K562 (cell line): ENCODE results near the gene TRAPPC5. TPM values are rescaled to one million over a fixed set of nuclear protein-coding genes. Genes with fewer than 3 reads are reported as not detected.
A peak's percentile ranks its signal among the peaks of the same experiment; 100 is the strongest.

ENCODE experiments used
- ARID3A ChIP-seq: IDR thresholded peaks from 2 replicates; pipeline ENCODE4 v1.6.1; 2012; ENCODE audit warnings: low read depth, low read length, improper control_type of control experiment, borderline replicate concordance
- CC2D1A ChIP-seq: fragments of 450-650 bp; IDR thresholded peaks from 2 replicates; pipeline ENCODE4 v1.6.1; 2017; ENCODE audit warnings: mild to moderate bottlenecking
- ELF1 ChIP-seq: fragments of 200-800 bp; sonication (Bioruptor generic); IDR thresholded peaks from 2 replicates; pipeline ENCODE4 v1.6.1; 2016; ENCODE audit warnings: missing genetic modification characterization, missing compliant biosample characterization
- ERF ChIP-seq: fragments of 450-650 bp; formaldehyde crosslinking; IDR thresholded peaks from 2 replicates; pipeline ENCODE4 v1.4.0; 2020; ENCODE audit warnings: mild to moderate bottlenecking, mixed read lengths
- EZH2 ChIP-seq: IDR thresholded peaks from 2 replicates; pipeline ENCODE4 v1.6.1; 2012; ENCODE audit warnings: low read depth, mild to moderate bottlenecking, inconsistent platforms, low read length, borderline replicate concordance
- HES1 ChIP-seq: fragments of 450-650 bp; IDR thresholded peaks from 2 replicates; pipeline ENCODE4 v1.6.1; 2016; ENCODE audit warnings: low read depth, mild to moderate bottlenecking, moderate library complexity
- HIVEP1 ChIP-seq: fragments of 250-450 bp; sonication (Bioruptor Pico); IDR thresholded peaks from 2 replicates; pipeline ENCODE4 v1.4.0; 2020; ENCODE audit warnings: mild to moderate bottlenecking
- IRF2 ChIP-seq: sonication (generic); formaldehyde crosslinking; IDR thresholded peaks from 2 replicates; pipeline ENCODE4 v1.8.1; 2022; ENCODE audit warnings: mild to moderate bottlenecking, missing genetic modification reagents
- PKNOX1 ChIP-seq: fragments of 450-650 bp; IDR thresholded peaks from 2 replicates; pipeline ENCODE4 v1.6.1; 2016
- RERE ChIP-seq: sonication (generic); formaldehyde crosslinking; IDR thresholded peaks from 2 replicates; pipeline ENCODE4 v1.8.0; 2023; ENCODE audit warnings: missing genetic modification reagents, mild to moderate bottlenecking, borderline replicate concordance
- SIX5 ChIP-seq, 2 experiments: IDR thresholded peaks; 2 replicates each; pipeline ENCODE4 v1.6.1; 2011; ENCODE audit warnings: low read length in 2 of 2, borderline replicate concordance in 1 of 2, low read depth in 1 of 2, mild to moderate bottlenecking in 1 of 2, moderate library complexity in 1 of 2; ENCODE audit not compliant: insufficient read depth in 1 of 2
- ZNF780A ChIP-seq: fragments of 250-450 bp; sonication (Bioruptor Pico); IDR thresholded peaks from 2 replicates; pipeline ENCODE4 v1.5.0; 2021; ENCODE audit warnings: mild to moderate bottlenecking
- ZSCAN29 ChIP-seq: fragments of 450-650 bp; IDR thresholded peaks from 2 replicates; pipeline ENCODE4 v1.6.1; 2017
- polyA plus RNA-seq, 8 experiments: library from polyadenylated mRNA; depleted of rRNA in 4 of 8; stranded (reverse) in 5 of 8; unstranded in 3 of 8; fragments of >200 nt; fragmentation: Nextera tagmentation in 2 of 8; fragmentation: Illumina TruSeq in 1 of 8; extraction: Ambion mirVana in 2 of 8; extraction: Trizol in 1 of 8; gene quantifications; 2 replicates each; pipeline versions ENCODE4 v1.2.1 to v1.2.3, GENCODE V29; 2011 to 2014; ENCODE audit warnings: inconsistent platforms in 1 of 8, missing spikeins in 1 of 8
- total RNA-seq, 7 experiments: library from RNA; depleted of rRNA in 6 of 7; stranded (reverse); fragments of >200 nt in 6 of 7; fragmentation: Illumina TruSeq in 2 of 7; extraction: Trizol in 2 of 7; gene quantifications; 2 replicates each; pipeline versions ENCODE4 v1.2.1 to v1.2.3, GENCODE V29; 2011 to 2021; ENCODE audit warnings: low replicate concordance in 1 of 7
- TF ChIP-seq, protein P1 (sequence below): sonication (generic); formaldehyde crosslinking; IDR thresholded peaks from 2 replicates; pipeline ENCODE4 v1.8.1; 2023; ENCODE audit warnings: mild to moderate bottlenecking, missing genetic modification reagents
- TF ChIP-seq, protein P2 (sequence below): IDR thresholded peaks from 3 replicates; pipeline ENCODE4 v1.6.1; 2011; ENCODE audit warnings: borderline replicate concordance, mild to moderate bottlenecking; ENCODE audit not compliant: insufficient read length, insufficient read depth

The TRAPPC5 gene
- total and polyA plus RNA-seq, 9 of the 15 experiments (the other 6 are each of a cell fraction or from before 2014, with no cell fraction given): 2.0 to 76.9 (median 29.3) TPM

- TF ChIP-seq SIX5 (IDR thresholded peaks at IDR 0.05; ENCODE audit: borderline replicate concordance in 1 of 2, insufficient read depth in 1 of 2, low read depth in 1 of 2, low read length in 2 of 2) (no peak), ZNF780A (no peak), IRF2 (CRISPR knock-in tag) (no peak), ARID3A (peak; percentile 24; the same call in 1 of the 2 replicates), HIVEP1 (CRISPR knock-in tag) (no peak), CC2D1A (no peak), ELF1 (tag) (peak; percentile 84), HES1 (no peak), ZSCAN29 (peak; percentile 94), ERF (CRISPR knock-in tag) (no peak), RERE (CRISPR knock-in tag) (no peak), EZH2 (no peak), PKNOX1 (peak; percentile 30; the same call in 1 of the 2 replicates)
- TF ChIP-seq, protein P1, sequence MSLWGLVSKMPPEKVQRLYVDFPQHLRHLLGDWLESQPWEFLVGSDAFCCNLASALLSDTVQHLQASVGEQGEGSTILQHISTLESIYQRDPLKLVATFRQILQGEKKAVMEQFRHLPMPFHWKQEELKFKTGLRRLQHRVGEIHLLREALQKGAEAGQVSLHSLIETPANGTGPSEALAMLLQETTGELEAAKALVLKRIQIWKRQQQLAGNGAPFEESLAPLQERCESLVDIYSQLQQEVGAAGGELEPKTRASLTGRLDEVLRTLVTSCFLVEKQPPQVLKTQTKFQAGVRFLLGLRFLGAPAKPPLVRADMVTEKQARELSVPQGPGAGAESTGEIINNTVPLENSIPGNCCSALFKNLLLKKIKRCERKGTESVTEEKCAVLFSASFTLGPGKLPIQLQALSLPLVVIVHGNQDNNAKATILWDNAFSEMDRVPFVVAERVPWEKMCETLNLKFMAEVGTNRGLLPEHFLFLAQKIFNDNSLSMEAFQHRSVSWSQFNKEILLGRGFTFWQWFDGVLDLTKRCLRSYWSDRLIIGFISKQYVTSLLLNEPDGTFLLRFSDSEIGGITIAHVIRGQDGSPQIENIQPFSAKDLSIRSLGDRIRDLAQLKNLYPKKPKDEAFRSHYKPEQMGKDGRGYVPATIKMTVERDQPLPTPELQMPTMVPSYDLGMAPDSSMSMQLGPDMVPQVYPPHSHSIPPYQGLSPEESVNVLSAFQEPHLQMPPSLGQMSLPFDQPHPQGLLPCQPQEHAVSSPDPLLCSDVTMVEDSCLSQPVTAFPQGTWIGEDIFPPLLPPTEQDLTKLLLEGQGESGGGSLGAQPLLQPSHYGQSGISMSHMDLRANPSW (CRISPR knock-in tag): no peak
- TF ChIP-seq, protein P2, sequence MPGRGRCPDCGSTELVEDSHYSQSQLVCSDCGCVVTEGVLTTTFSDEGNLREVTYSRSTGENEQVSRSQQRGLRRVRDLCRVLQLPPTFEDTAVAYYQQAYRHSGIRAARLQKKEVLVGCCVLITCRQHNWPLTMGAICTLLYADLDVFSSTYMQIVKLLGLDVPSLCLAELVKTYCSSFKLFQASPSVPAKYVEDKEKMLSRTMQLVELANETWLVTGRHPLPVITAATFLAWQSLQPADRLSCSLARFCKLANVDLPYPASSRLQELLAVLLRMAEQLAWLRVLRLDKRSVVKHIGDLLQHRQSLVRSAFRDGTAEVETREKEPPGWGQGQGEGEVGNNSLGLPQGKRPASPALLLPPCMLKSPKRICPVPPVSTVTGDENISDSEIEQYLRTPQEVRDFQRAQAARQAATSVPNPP: no peak
These were observed 28.5 kb upstream of the TRAPPC5 start (continued) for GRCh38 chr19:7652061-7652641.
